Measurements from ENCODE around the gene PLCB2.

- TF ChIP-seq ZC3H4 (CRISPR knock-in tag; IDR thresholded peaks at IDR 0.05; ENCODE audit: borderline replicate concordance) (no peak), CTCF (IDR thresholded peaks at IDR 0.05 in 2 of 3, conservative IDR thresholded peaks at IDR 0.05 in 1 of 3; ENCODE audit: insufficient read depth in 2 of 3, low read depth in 1 of 3, low read length in 3 of 3) (no peak), RBFOX2 (IDR thresholded peaks at IDR 0.05; ENCODE audit: low read depth, low read length) (no peak)
Observed at GRCh38 chr15:40345225-40345866, 37.6 kb upstream of the PLCB2 start.
